HK-2 (cell line): Measurements from ENCODE around the gene ZFAND2A.
"Not testable (repeated sequence)": the region's sequence is repeated elsewhere in the genome, so short reads cannot be mapped to it uniquely, and the experiment has no call there.

ENCODE experiments used
- DNase-seq: peaks from one replicate; pipeline ENCODE4 v3.0.0-alpha.2; 2018; ENCODE audit not compliant: unreplicated experiment

Gene ZFAND2A

GRCh38 chr7:1151653-1152425, 8.2 kb downstream of the ZFAND2A start:
- no peak for DNase-seq

DNA sequence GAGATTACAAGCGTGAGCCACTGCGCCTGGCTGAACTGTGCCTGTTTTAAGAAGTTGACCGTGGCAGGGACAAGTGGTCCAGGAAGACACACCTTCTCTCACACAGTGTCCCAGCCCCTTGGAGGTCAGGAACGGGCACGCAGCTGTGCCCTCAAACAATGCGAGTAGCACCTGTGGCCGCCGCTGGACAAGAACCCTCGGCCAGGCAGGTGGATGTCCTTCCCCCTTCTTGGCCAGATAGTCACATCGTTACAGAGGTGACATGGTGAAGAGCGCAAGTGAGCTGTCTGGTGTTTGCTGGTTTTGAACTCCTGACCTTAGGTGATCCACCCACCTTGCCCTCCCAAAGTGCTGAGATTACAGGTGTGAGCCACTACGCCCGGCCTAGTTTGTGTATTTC, 8.8 kb downstream of the ZFAND2A start:
- DNase-seq: no peak

DNA sequence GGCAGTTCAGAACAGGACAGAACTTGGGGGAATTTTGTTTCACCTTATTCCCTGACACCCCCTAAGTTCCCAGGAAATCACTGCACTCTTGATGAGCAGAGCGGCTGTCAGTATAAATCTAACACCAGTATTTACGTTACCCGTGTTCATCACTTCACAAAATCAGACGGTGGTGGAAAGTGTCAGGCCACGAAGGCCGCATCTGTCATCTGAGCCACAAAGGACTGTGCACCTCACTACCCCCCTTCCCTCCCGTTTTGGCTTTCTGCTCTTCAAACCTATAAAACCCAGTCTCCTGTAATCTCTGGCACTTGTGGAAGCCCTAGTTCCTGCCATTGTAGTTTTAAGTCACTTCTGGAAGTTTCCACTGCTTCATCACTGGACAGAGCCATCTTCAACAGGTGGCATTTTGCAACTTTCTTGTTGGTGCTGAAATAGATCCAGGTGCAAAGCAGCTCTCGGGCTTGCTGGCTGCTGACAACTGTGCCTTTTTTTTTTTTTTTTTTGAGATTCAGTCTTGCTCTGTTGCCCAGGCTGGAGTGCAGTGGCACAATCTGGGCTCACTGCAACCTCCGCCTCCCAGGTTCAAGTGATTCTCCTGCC, 9.5 kb downstream of the ZFAND2A start:
- no peak for DNase-seq

DNA sequence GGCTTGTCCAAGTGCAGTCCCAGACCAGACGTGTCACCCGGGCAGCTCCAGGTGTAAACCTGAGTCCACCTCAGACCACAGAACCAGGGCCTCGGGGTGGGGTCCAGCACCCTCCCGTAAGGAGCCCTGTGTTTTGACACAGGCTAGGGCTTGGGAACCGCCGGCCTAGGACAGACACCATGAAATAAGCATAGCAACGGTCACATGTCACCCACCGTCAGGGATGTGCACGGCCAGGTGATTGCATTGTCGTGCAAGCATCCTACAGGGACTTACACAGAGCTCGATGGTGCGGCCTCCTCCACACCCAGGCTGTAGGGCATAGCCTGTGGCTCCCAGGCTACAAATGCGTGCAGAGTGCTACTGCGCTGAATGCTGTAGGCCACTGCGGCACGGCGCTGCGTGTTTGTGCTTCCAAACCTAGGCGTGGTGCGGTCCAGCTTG, 10.6 kb downstream of the ZFAND2A start:
- no peak for DNase-seq

GRCh38 chr7:1147873-1148272, 12.1 kb downstream of the ZFAND2A start:
- DNase-seq: not testable (repeated sequence)

DNA sequence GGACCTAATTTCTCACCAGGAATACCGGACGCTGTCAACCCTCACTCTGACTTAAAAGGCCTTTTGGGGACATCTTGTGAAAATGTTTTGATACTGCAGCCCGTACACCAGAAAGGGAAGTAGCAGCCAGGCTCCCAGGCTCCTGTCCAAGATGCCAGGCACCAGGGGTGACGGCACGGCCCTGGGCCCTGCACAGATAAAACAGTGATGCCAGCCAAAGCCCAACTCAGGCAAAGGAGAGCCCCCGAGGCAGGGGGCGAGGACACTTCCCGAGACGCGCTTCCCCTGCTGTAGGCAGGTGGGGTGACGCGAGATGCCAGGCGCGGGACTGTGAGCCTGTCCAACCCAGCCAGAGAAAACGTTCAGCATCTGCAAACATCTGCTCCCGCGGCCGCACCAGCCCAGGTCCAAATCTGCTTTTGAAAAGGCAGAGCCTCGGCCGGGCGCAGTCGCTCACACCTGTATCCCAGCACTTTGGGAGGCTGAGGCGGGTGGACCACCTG, 15.7 kb downstream of the ZFAND2A start:
- no peak for DNase-seq

- DNase-seq: not testable (repeated sequence)
Measured at GRCh38 chr7:1143031-1143430, 17.0 kb downstream of the ZFAND2A start.

DNA sequence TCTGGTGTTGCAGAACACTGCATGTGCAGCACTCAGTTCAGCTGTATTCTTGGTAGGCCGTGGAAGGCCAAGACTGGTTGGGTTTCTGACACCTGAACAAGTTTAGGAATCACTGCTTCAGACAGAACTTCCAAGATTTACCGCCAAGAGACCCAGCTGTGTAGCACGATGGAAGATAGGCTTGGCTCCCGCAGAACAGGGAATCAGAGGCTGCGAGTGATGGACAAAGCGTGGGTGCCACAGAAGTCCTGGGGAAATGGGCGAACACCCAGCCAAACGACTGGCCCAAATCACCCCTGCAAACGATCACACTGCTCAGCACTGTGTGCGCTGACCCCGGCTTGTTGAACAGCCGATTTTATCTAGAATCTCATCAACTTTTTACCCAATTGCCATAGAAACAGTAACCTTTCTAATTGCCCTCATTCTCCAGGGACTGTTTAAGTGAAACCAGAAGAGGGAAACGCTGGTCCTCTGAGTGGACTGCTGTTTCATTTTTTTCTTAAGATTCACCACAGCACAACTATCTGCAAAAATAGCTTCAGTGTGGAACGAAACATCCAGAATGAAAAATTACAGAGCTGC, 17.9 kb downstream of the ZFAND2A start:
- no peak for DNase-seq

GRCh38 chr7:1141651-1142050, 18.3 kb downstream of the ZFAND2A start:
- no peak for DNase-seq

DNA sequence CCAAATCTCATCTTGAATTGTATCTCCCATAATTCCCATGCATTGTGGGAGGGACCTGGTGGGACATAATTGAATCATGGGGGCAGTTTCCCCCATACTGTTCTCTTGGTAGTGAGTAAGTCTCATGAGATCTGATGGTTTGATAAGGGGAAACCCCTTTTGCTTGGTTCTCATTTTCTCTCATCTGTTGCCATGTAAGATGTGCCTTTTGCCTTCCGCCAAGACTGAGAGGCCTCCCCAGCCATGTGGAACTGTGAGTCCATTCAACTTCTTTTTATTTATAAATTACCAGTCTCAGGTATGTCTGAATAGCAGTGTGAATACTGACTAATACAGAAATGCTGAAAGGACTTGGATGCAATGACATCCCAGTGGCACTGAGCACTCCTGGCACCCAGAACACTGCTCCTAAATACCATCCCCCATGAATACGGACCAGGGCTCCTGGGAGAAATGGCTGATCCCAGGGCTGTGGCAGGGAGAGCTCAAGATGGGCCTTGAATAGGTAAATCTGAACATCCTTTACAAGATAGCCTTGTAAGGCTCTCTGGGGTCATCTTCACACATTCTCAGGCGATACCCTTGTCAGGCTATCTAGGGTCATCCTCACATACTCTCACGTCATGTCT, 19.4 kb downstream of the ZFAND2A start:
- DNase-seq: no peak

DNA sequence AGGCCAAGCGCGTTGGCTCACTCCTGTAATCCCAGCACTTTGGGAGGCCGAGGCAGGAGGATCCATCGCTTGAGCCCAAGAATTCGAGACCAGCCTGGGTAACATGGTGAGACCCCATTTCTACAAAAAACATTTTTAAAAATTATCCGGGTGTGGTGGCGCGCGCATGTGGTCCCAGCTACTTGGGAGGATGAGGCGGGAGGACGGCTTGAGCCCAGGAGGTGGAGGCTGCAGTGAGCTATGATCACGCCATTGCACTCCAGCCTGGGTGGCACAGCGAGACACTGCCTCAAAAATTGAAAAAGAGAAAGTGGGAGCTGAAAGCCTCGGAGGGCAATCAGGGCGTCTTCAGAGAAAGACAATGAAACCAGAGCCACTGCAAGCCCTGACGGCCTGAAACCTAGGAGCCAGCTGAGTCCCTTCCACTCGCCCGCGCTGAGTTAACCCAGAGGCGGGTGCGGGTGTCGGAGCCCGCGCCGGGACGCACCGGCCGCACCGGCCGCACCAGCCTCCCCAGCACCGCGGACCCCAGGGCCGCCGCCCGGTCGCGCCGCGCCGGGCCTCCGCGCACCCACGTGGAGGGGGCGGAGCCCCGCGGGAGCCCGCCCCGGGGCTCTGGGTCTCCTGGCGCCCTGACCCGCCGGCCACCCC, 22.4 kb downstream of the ZFAND2A start:
- no peak for DNase-seq

DNA sequence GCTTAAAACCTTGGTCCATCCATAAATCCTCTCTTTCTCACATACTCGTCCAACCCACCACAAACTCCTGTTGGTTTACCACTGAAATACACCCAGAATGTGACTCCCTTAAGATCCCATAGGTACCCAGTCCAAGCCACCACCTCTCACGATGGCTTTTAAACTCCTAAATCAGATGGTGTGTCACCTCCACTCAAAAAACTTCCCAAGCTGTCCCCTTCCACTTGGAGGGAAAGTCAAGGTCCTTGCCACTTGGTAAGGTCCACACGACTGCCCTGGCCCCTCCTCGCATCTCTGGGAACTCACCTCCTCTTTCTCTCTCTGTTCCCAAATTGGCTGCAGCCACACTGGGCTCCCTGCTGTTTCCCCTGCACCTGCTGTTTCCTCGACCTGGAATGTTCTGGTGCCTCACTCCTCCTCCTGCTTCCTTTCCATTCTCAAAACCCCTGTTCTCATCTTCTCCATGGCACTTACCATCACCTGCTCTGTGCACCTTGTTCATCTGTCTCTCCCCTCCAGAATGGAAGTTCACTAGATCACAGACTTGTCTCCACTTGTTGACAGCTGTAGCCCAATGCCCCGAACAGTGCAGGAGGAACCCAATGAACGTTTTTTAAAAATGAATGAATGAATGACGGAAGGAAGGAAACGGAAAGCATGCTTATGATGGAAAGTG, 23.0 kb downstream of the ZFAND2A start:
- DNase-seq: no peak

DNA sequence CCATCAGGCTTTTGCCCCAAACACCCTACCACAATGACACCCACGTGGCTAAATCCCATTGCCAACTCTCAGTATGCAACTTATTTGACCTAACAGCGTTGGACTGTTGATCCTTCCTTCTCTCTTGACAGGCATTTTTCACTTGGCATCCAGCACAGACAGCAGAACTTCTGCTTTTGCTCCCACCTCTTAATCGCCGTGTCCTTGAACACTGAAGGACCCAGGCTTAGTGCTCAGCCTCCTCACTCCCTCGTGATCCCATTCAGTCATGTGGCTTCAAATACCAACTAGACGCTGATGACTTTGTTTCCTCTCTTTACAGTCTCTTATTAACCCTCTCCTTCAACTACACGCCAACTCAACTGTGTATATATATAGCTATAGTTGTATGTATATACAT, 25.0 kb downstream of the ZFAND2A start:
- no peak for DNase-seq

DNA sequence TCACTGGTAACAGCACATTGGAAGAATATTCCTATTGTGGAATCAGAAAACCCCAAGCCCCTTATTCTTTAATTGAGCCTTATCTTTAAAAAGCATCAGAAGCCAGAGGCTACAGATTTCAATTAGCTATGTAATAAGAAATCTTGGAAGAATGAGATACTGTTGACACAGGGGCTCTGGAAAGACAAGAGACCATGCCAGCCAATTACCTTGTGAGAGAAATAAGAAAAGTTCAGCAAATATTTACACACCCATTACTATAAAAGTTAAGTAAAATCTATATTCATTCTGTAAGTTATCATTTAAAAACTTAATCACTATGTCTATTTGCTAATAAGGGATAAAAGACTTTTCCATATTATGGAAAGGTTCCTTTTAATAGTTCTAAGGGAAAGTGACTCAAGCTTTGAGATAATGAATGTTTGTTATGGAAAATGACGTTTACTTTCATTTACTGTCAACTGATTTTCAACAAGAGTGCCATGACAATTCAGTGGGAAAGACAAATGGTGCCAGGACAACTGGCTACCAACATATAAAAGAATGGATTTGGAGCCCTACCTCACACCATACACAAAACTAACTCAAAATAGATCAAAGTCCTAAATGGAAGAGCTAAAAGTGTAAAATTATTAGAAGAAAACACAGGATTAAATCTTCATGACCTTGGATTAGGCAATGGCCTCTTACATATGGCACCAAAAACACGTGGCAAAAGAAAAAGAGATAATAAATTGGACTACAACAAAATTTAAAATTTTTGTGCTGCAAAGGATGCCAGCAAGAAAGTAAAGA, 28.3 kb downstream of the ZFAND2A start:
- DNase-seq: no peak

- no peak for DNase-seq
Measured at GRCh38 chr7:1130021-1130990, 29.7 kb downstream of the ZFAND2A start.

- no peak for DNase-seq
Measured at GRCh38 chr7:1129431-1129830, 30.6 kb downstream of the ZFAND2A start.

GRCh38 chr7:1127001-1127400, 33.0 kb downstream of the ZFAND2A start:
- DNase-seq: no peak

- no peak for DNase-seq
Measured at GRCh38 chr7:1125603-1125969, 34.4 kb downstream of the ZFAND2A start.

GRCh38 chr7:1124816-1125602, 35.0 kb downstream of the ZFAND2A start:
- no peak for DNase-seq
